ENCODE measurements around the gene NFYC. TPM values are rescaled to one million over a fixed set of nuclear protein-coding genes. Genes with fewer than 3 reads are reported as not detected.
A peak's percentile ranks its signal among the peaks of the same experiment; 100 is the strongest.

NFYC gene
- total RNA-seq, 1 experiment from 2014 or later, result 65.5 TPM

GRCh38 chr1:40711465-40712404 is 20.2 kb downstream of the NFYC start:
- no TSS peak for BruUV-seq (replicated peaks)
- CTCF ChIA-PET, result interaction anchor here (1.8 kb wide), 1 partner anchor 18 kb away, joined by 3 read pairs; no protein-coding TSS in a partner anchor
- H3K27me3 Mint-ChIP-seq (ENCODE audit: unreplicated experiment), result no peaks in the 10 kb centered on the region
- H3K4me1 Mint-ChIP-seq (ENCODE audit: low read depth, unreplicated experiment), result peaks cover 46% of the 10 kb centered on the region
- H3K9me3 Mint-ChIP-seq (ENCODE audit: low read depth, unreplicated experiment), result peaks cover 2% of the 10 kb centered on the region
- peak overlapping the region; percentile 86 for H3K4me3 Mint-ChIP-seq (ENCODE audit: low read depth, unreplicated experiment)
- intact Hi-C loops (cut with micrococcal nuclease; ENCODE audit: unreplicated experiment), result no loop called here
- H3K27ac Mint-ChIP-seq (ENCODE audit: unreplicated experiment), result peak overlapping the region; percentile 69
- TF ChIP-seq, protein P1, sequence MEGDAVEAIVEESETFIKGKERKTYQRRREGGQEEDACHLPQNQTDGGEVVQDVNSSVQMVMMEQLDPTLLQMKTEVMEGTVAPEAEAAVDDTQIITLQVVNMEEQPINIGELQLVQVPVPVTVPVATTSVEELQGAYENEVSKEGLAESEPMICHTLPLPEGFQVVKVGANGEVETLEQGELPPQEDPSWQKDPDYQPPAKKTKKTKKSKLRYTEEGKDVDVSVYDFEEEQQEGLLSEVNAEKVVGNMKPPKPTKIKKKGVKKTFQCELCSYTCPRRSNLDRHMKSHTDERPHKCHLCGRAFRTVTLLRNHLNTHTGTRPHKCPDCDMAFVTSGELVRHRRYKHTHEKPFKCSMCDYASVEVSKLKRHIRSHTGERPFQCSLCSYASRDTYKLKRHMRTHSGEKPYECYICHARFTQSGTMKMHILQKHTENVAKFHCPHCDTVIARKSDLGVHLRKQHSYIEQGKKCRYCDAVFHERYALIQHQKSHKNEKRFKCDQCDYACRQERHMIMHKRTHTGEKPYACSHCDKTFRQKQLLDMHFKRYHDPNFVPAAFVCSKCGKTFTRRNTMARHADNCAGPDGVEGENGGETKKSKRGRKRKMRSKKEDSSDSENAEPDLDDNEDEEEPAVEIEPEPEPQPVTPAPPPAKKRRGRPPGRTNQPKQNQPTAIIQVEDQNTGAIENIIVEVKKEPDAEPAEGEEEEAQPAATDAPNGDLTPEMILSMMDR (IDR thresholded peaks at IDR 0.05; ENCODE audit: unreplicated experiment), result no peak
- peaks cover 30% of the 10 kb centered on the region for H3K36me3 Mint-ChIP-seq (ENCODE audit: insufficient read depth, unreplicated experiment)
- DNase-seq, result peak; percentile 28

DNA sequence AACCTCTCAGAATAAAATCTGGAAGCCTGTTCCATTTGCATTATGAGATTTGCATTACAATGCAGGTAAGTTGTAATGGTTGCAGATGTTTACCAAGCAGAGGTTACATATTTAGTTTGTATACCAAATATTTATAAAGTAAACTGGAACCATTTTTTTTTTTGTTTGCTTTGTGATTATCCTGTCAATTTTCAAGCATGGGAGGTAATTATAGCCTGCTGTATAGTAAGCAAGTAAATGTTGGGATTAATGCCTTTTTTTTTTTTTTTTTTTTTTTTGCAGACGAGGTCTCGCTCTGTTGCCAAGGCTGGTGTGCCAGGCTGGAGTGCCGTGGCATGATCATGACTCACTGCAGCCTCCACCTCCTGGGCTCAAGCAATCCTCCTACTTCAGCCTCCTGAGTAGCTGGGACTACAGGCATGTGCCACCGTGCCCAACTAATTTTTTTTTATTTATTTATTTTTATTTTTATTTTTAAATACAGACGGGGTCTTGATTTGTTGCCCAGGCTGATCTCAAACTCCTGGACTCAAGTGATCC is 21.0 kb downstream of the NFYC start:
- no peak for DNase-seq
- TF ChIP-seq, protein P1 (IDR thresholded peaks at IDR 0.05; ENCODE audit: unreplicated experiment), result no peak
- no TSS peak for BruUV-seq (replicated peaks)
- intact Hi-C loops (cut with micrococcal nuclease; ENCODE audit: unreplicated experiment), result no loop called here
- Mint-ChIP-seq H3K4me3 (ENCODE audit: low read depth, unreplicated experiment) (no peak overlapping the region), H3K36me3 (ENCODE audit: insufficient read depth, unreplicated experiment) (peaks cover 30% of the 10 kb centered on the region), H3K9me3 (ENCODE audit: low read depth, unreplicated experiment) (peaks cover 2% of the 10 kb centered on the region), H3K27ac (ENCODE audit: unreplicated experiment) (no peak overlapping the region), H3K27me3 (ENCODE audit: unreplicated experiment) (no peaks in the 10 kb centered on the region), H3K4me1 (ENCODE audit: low read depth, unreplicated experiment) (peaks cover 50% of the 10 kb centered on the region)
- CTCF ChIA-PET, result no interaction called here

DNA sequence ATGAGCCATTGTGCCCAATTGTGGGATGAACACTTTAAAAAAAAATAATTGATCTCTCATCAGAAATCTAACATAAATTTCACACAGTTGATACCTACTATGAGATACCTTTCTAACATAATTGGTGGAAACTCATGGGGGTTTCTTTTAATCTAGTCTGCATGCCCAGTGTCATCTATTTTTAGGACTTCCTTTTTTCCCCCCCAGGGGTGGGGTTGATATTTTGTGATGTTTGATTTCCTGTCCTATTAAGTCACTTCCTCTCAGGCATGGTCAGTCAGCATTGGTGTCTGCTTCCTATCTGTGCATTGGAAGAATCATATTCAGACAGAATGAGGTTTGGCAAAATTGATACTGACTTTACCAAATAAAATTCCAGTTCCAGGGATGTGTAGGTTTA is 21.5 kb downstream of the NFYC start:
- no TSS peak for BruUV-seq (replicated peaks)
- no peak overlapping the region for H3K27ac Mint-ChIP-seq (ENCODE audit: unreplicated experiment)
- no peaks in the 10 kb centered on the region for H3K27me3 Mint-ChIP-seq (ENCODE audit: unreplicated experiment)
- peaks cover 30% of the 10 kb centered on the region for H3K36me3 Mint-ChIP-seq (ENCODE audit: insufficient read depth, unreplicated experiment)
- intact Hi-C loops (cut with micrococcal nuclease; ENCODE audit: unreplicated experiment), result no loop called here
- no peak overlapping the region for H3K4me3 Mint-ChIP-seq (ENCODE audit: low read depth, unreplicated experiment)
- H3K9me3 Mint-ChIP-seq (ENCODE audit: low read depth, unreplicated experiment), result peaks cover 2% of the 10 kb centered on the region
- CTCF ChIA-PET, result no interaction called here
- DNase-seq, result no peak
- peaks cover 50% of the 10 kb centered on the region for H3K4me1 Mint-ChIP-seq (ENCODE audit: low read depth, unreplicated experiment)
- TF ChIP-seq, protein P1 (IDR thresholded peaks at IDR 0.05; ENCODE audit: unreplicated experiment), result no peak

GRCh38 chr1:40715491-40716059 is 24.1 kb downstream of the NFYC start:
- CTCF ChIA-PET, result no interaction called here
- no peak overlapping the region for H3K4me3 Mint-ChIP-seq (ENCODE audit: low read depth, unreplicated experiment)
- H3K9me3 Mint-ChIP-seq (ENCODE audit: low read depth, unreplicated experiment), result peaks cover 2% of the 10 kb centered on the region
- DNase-seq, result no peak
- H3K4me1 Mint-ChIP-seq (ENCODE audit: low read depth, unreplicated experiment), result peaks cover 34% of the 10 kb centered on the region
- BruUV-seq (replicated peaks), result no TSS peak
- no peaks in the 10 kb centered on the region for H3K27me3 Mint-ChIP-seq (ENCODE audit: unreplicated experiment)
- H3K36me3 Mint-ChIP-seq (ENCODE audit: insufficient read depth, unreplicated experiment), result peaks cover 12% of the 10 kb centered on the region
- no peak overlapping the region for H3K27ac Mint-ChIP-seq (ENCODE audit: unreplicated experiment)
- TF ChIP-seq, protein P1 (IDR thresholded peaks at IDR 0.05; ENCODE audit: unreplicated experiment), result no peak
- intact Hi-C loops (cut with micrococcal nuclease; ENCODE audit: unreplicated experiment), result no loop called here

Measured in Calu3 (cell line).